Neural crest cell (in vitro differentiated cells): Measurements from ENCODE around the gene OIP5. TPM values are rescaled to one million over a fixed set of nuclear protein-coding genes. Genes with fewer than 3 reads are reported as not detected.
"Not testable (repeated sequence)": the region's sequence is repeated elsewhere in the genome, so short reads cannot be mapped to it uniquely, and the experiment has no call there.

ENCODE experiments used
- DNase-seq: peaks from one replicate; pipeline ENCODE4 v3.0.0; 2021; ENCODE audit warnings: low read depth, mixed read lengths, low spot score
- H3K27ac Mint-ChIP-seq: one replicate; pipeline ENCODE4 v1.8.0; 2021; ENCODE audit warnings: mild to moderate bottlenecking, mixed read lengths; ENCODE audit not compliant: unreplicated experiment
- H3K27me3 Mint-ChIP-seq: 2 replicates; pipeline ENCODE4 v1.8.0; 2021; ENCODE audit warnings: low read depth, mild to moderate bottlenecking, mixed read lengths
- H3K36me3 Mint-ChIP-seq: 2 replicates; pipeline ENCODE4 v1.8.0; 2021; ENCODE audit warnings: low read depth, mild to moderate bottlenecking, mixed read lengths
- H3K4me1 Mint-ChIP-seq: 2 replicates; pipeline ENCODE4 v1.8.0; 2021; ENCODE audit warnings: mixed read lengths
- H3K4me3 Mint-ChIP-seq: one replicate; pipeline ENCODE4 v1.8.0; 2021; ENCODE audit warnings: mild to moderate bottlenecking, mixed read lengths
- H3K9me3 Mint-ChIP-seq: 2 replicates; pipeline ENCODE4 v1.8.0; 2021; ENCODE audit warnings: mixed read lengths
- CTCF ChIP-seq: fragments of 200-600 bp; sonication (generic); conservative IDR thresholded peaks from 2 replicates; pipeline ENCODE4 v1.5.0; 2021; ENCODE audit warnings: antibody characterized with exemption, mild to moderate bottlenecking
- total RNA-seq: library from RNA; stranded (reverse); gene quantifications from 2 replicates; pipeline ENCODE4 v1.2.1, GENCODE V29; 2021

Gene OIP5
- total RNA-seq, 1 donor from 2014 or later: 26.9 TPM

- H3K27me3 Mint-ChIP-seq: no peaks in the 10 kb centered on the region
- no peaks in the 10 kb centered on the region for H3K9me3 Mint-ChIP-seq
- peak overlapping the region; percentile 90 for H3K4me3 Mint-ChIP-seq
- no peak for DNase-seq
- peaks cover 25% of the 10 kb centered on the region for H3K36me3 Mint-ChIP-seq
- peaks cover 44% of the 10 kb centered on the region for H3K4me1 Mint-ChIP-seq
- peak overlapping the region; percentile 93 for H3K27ac Mint-ChIP-seq
- TF ChIP-seq CTCF: no peak
These were observed 47.1 kb downstream of the OIP5 start for GRCh38 chr15:41285285-41285684.

- no peaks in the 10 kb centered on the region for H3K27me3 Mint-ChIP-seq
- H3K9me3 Mint-ChIP-seq: no peaks in the 10 kb centered on the region
- DNase-seq: no peak
- no peak for TF ChIP-seq CTCF
- peak overlapping the region; percentile 90 for H3K4me3 Mint-ChIP-seq
- H3K36me3 Mint-ChIP-seq: peaks cover 25% of the 10 kb centered on the region
- H3K27ac Mint-ChIP-seq: peak overlapping the region; percentile 98
- peaks cover 44% of the 10 kb centered on the region for H3K4me1 Mint-ChIP-seq
These were observed 47.8 kb downstream of the OIP5 start for GRCh38 chr15:41284427-41285177.

- Mint-ChIP-seq H3K9me3 (no peaks in the 10 kb centered on the region), H3K36me3 (peaks cover 25% of the 10 kb centered on the region), H3K4me1 (peaks cover 43% of the 10 kb centered on the region), H3K4me3 (peak overlapping the region; percentile 90), H3K27ac (peak overlapping the region; percentile 98), H3K27me3 (no peaks in the 10 kb centered on the region)
- DNase-seq: peak; percentile 97
- no peak for TF ChIP-seq CTCF
These were observed 48.6 kb downstream of the OIP5 start for GRCh38 chr15:41283653-41284426.

- DNase-seq, H3K9me3 Mint-ChIP-seq, H3K27me3 Mint-ChIP-seq: not testable (repeated sequence)
- Mint-ChIP-seq H3K36me3 (peaks cover 20% of the 10 kb centered on the region), H3K4me3 (peak overlapping the region; percentile 90), H3K27ac (peak overlapping the region; percentile 90), H3K4me1 (peaks cover 36% of the 10 kb centered on the region)
These were observed 49.3 kb downstream of the OIP5 start for GRCh38 chr15:41282980-41283652.

GRCh38 chr15:41282436-41282835, 50.0 kb downstream of the OIP5 start:
- Mint-ChIP-seq H3K36me3 (peaks cover 18% of the 10 kb centered on the region), H3K4me3 (peak overlapping the region; percentile 90), H3K27ac (peak overlapping the region; percentile 16), H3K4me1 (peaks cover 34% of the 10 kb centered on the region)
- H3K9me3 Mint-ChIP-seq, DNase-seq, H3K27me3 Mint-ChIP-seq: not testable (repeated sequence)

- Mint-ChIP-seq H3K36me3 (peaks cover 12% of the 10 kb centered on the region), H3K27me3 (no peaks in the 10 kb centered on the region), H3K4me3 (peak overlapping the region; percentile 42), H3K4me1 (peaks cover 27% of the 10 kb centered on the region), H3K9me3 (no peaks in the 10 kb centered on the region), H3K27ac (no peak overlapping the region)
- no peak for DNase-seq
- TF ChIP-seq CTCF: no peak
These were observed 51.2 kb downstream of the OIP5 start for GRCh38 chr15:41281236-41281635.
